H9 (cell line): ENCODE results near the gene BFSP2. TPM values are rescaled to one million over a fixed set of nuclear protein-coding genes. Genes with fewer than 3 reads are reported as not detected.

Experiments used
- DNase-seq: peaks from one replicate; pipeline ENCODE4 v3.0.0-alpha.2; 2017
- H2AFZ ChIP-seq: one replicate; pipeline ENCODE4 v1.6.1; 2013; ENCODE audit warnings: mild to moderate bottlenecking, low read length, control low read depth, moderate library complexity
- H2AK5ac ChIP-seq: 2 replicates; pipeline ENCODE4 v1.6.1; 2013; ENCODE audit warnings: low read length, control low read depth, mixed read lengths; ENCODE audit not compliant: insufficient read length
- H2BK120ac ChIP-seq: one replicate; pipeline ENCODE4 v1.6.1; 2013; ENCODE audit warnings: low read depth, mild to moderate bottlenecking, low read length, control low read depth, inconsistent platforms; ENCODE audit not compliant: poor library complexity, severe bottlenecking
- H2BK12ac ChIP-seq: 2 replicates; pipeline ENCODE4 v1.6.1; 2013; ENCODE audit warnings: low read length, control low read depth, mixed read lengths, low read depth; ENCODE audit not compliant: insufficient read length
- H2BK15ac ChIP-seq: 2 replicates; pipeline ENCODE4 v1.6.1; 2013; ENCODE audit warnings: low read depth, low read length, control low read depth
- H2BK20ac ChIP-seq: one replicate; pipeline ENCODE4 v1.6.1; 2013; ENCODE audit warnings: low read depth, mild to moderate bottlenecking, low read length, control low read depth, inconsistent platforms; ENCODE audit not compliant: poor library complexity, severe bottlenecking
- H2BK5ac ChIP-seq: 2 replicates; pipeline ENCODE4 v1.6.1; 2013; ENCODE audit warnings: low read length, control low read depth, mixed read lengths; ENCODE audit not compliant: insufficient read length
- H3K14ac ChIP-seq: 2 replicates; pipeline ENCODE4 v1.6.1; 2013; ENCODE audit warnings: low read length, control low read depth; ENCODE audit not compliant: insufficient read depth
- H3K18ac ChIP-seq: 2 replicates; pipeline ENCODE4 v1.6.1; 2013; ENCODE audit warnings: low read depth, mild to moderate bottlenecking, mixed read lengths, low read length, control low read depth; ENCODE audit not compliant: insufficient read length
- H3K23ac ChIP-seq: 2 replicates; pipeline ENCODE4 v1.6.1; 2013; ENCODE audit warnings: low read length, control low read depth, mixed read lengths, low read depth; ENCODE audit not compliant: insufficient read length
- H3K23me2 ChIP-seq: 2 replicates; pipeline ENCODE4 v1.6.1; 2013; ENCODE audit warnings: low read depth, mild to moderate bottlenecking, mixed read lengths, low read length, control low read depth; ENCODE audit not compliant: insufficient read length, poor library complexity, severe bottlenecking
- H3K27ac ChIP-seq: 2 replicates; pipeline ENCODE4 v1.5.1; 2013; ENCODE audit warnings: low read length, control low read depth, mixed read lengths, low read depth; ENCODE audit not compliant: insufficient read length
- H3K27me3 ChIP-seq: 2 replicates; pipeline ENCODE4 v1.6.1; 2013; ENCODE audit warnings: low read length, control low read depth, inconsistent platforms; ENCODE audit not compliant: insufficient read depth
- H3K4ac ChIP-seq: 2 replicates; pipeline ENCODE4 v1.6.1; 2013; ENCODE audit warnings: low read depth, mild to moderate bottlenecking, control low read depth, inconsistent platforms, low read length, moderate library complexity
- H3K4me1 ChIP-seq: 2 replicates; pipeline ENCODE4 v1.6.1; 2013; ENCODE audit warnings: low read length, control low read depth, inconsistent platforms; ENCODE audit not compliant: insufficient read depth
- H3K4me2 ChIP-seq: 2 replicates; pipeline ENCODE4 v1.6.1; 2013; ENCODE audit warnings: low read length, control low read depth, mixed read lengths; ENCODE audit not compliant: insufficient read length, insufficient read depth
- H3K56ac ChIP-seq: 2 replicates; pipeline ENCODE4 v1.6.1; 2013; ENCODE audit warnings: low read depth, mild to moderate bottlenecking, mixed read lengths, low read length, control low read depth; ENCODE audit not compliant: insufficient read length
- H3K79me1 ChIP-seq: 2 replicates; pipeline ENCODE4 v1.6.1; 2013; ENCODE audit warnings: low read depth, mild to moderate bottlenecking, moderate library complexity, low read length, control low read depth, inconsistent platforms; ENCODE audit not compliant: insufficient read depth, poor library complexity, severe bottlenecking
- H3K79me2 ChIP-seq: 2 replicates; pipeline ENCODE4 v1.6.1; 2013; ENCODE audit warnings: low read length, control low read depth, inconsistent platforms; ENCODE audit not compliant: insufficient read depth
- H3K9ac ChIP-seq: 2 replicates; pipeline ENCODE4 v1.6.1; 2013; ENCODE audit warnings: low read length, control low read depth, mixed read lengths; ENCODE audit not compliant: insufficient read length; ENCODE audit errors: extremely low read depth
- H3K9me3 ChIP-seq: one replicate; pipeline ENCODE4 v1.6.1; 2013; ENCODE audit warnings: low read depth, low read length, inconsistent platforms; ENCODE audit not compliant: control insufficient read depth
- H3T11ph ChIP-seq: one replicate; pipeline ENCODE4 v1.6.1; 2013; ENCODE audit warnings: mild to moderate bottlenecking, low read length, control low read depth, inconsistent platforms
- H4K20me1 ChIP-seq: one replicate; pipeline ENCODE4 v1.6.1; 2013; ENCODE audit not compliant: control insufficient read depth, insufficient read length, insufficient read depth
- H4K5ac ChIP-seq: 2 replicates; pipeline ENCODE4 v1.6.1; 2013; ENCODE audit warnings: low read depth, mild to moderate bottlenecking, mixed read lengths, low read length, control low read depth; ENCODE audit not compliant: insufficient read length
- H4K8ac ChIP-seq: replicated peaks from 2 replicates; pipeline ENCODE4 v1.6.1; 2013; ENCODE audit warnings: low read length, control low read depth, mixed read lengths, low read depth; ENCODE audit not compliant: insufficient read length
- H4K91ac ChIP-seq: 2 replicates; pipeline ENCODE4 v1.6.1; 2013; ENCODE audit warnings: low read depth, mild to moderate bottlenecking, moderate library complexity, mixed read lengths, low read length, control low read depth; ENCODE audit not compliant: insufficient read length
- H3K27ac Mint-ChIP-seq, 3 experiments: 2 replicates in 2 of 3; 3 replicates in 1 of 3; pipeline ENCODE4 v1.8.0; 2020 to 2021; ENCODE audit warnings: mixed read lengths in 3 of 3, mild to moderate bottlenecking in 1 of 3, moderate library complexity in 1 of 3
- H3K27me3 Mint-ChIP-seq: 2 replicates; pipeline ENCODE4 v1.8.0; 2021; ENCODE audit warnings: low read depth, mild to moderate bottlenecking, moderate library complexity, mixed read lengths
- H3K36me3 Mint-ChIP-seq, 3 experiments: 2 replicates in 2 of 3; 3 replicates in 1 of 3; pipeline ENCODE4 v1.8.0; 2020 to 2021; ENCODE audit warnings: low read depth in 3 of 3, mixed read lengths in 3 of 3; ENCODE audit not compliant: insufficient read depth in 1 of 3
- H3K4me1 Mint-ChIP-seq, 2 experiments: 2 replicates each; pipeline ENCODE4 v1.8.0; 2020; ENCODE audit warnings: mixed read lengths in 2 of 2
- H3K4me3 Mint-ChIP-seq, 2 experiments: 2 replicates in 1 of 2; 3 replicates in 1 of 2; pipeline ENCODE4 v1.8.0; 2020 to 2021; ENCODE audit warnings: mild to moderate bottlenecking in 2 of 2, mixed read lengths in 2 of 2, moderate library complexity in 1 of 2
- H3K9me3 Mint-ChIP-seq, 2 experiments: 2 replicates in 1 of 2; 3 replicates in 1 of 2; pipeline ENCODE4 v1.8.0; 2020; ENCODE audit warnings: mild to moderate bottlenecking in 2 of 2, mixed read lengths in 2 of 2, moderate library complexity in 1 of 2
- CTCF ChIP-seq: fragments of 200-600 bp; sonication (generic); conservative IDR thresholded peaks from 3 replicates; pipeline ENCODE4 v1.8.0; 2021; ENCODE audit warnings: antibody characterized with exemption, mild to moderate bottlenecking
- WGBS: extraction: QIAGEN DNeasy Blood & Tissue Kit; methylation state at CpG from one replicate; pipeline ENCODE4 v1.1.7; 2013; ENCODE audit warnings: missing lambda C conversion rate, low lambda C conversion rate, mixed read lengths; ENCODE audit not compliant: insufficient read length; ENCODE audit errors: extremely low coverage; 5-methylcytosine and 5-hydroxymethylcytosine counted together
- total RNA-seq: library from RNA; stranded (reverse); gene quantifications from 2 replicates; pipeline ENCODE4 v1.2.1, GENCODE V29; 2021

Gene BFSP2
- total RNA-seq, 1 experiment from 2014 or later, result not detected

GRCh38 chr3:133381346-133382109, 18.3 kb upstream of the BFSP2 start:
- no peak overlapping the region for H2BK120ac ChIP-seq
- H4K20me1 ChIP-seq, result no peaks in the 10 kb centered on the region
- no peaks in the 10 kb centered on the region for H3K9me3 ChIP-seq
- no peaks in the 10 kb centered on the region for H3K27me3 ChIP-seq
- no peak overlapping the region for H3K23ac ChIP-seq
- no peak overlapping the region for H2BK20ac ChIP-seq
- Mint-ChIP-seq H3K4me1 (peaks cover 19 to 23% of the 10 kb centered on the region in 2 experiments), H3K36me3 (peaks cover 0 to 3% (median 0%) of the 10 kb centered on the region in 3 experiments; a peak in 3 of 7 replicates), H3K27me3 (no peaks in the 10 kb centered on the region), H3K4me3 (no peak overlapping the region), H3K9me3 (no peaks in the 10 kb centered on the region), H3K27ac (peak overlapping the region in 1 of 3 experiments; percentile 89; a peak in 4 of 7 replicates)
- H3K79me2 ChIP-seq, result no peaks in the 10 kb centered on the region
- no peak overlapping the region for H2BK5ac ChIP-seq
- H3K23me2 ChIP-seq, result no peaks in the 10 kb centered on the region
- WGBS, result no CpG with 5 or more reads among the region's 4 CpGs
- no peak for DNase-seq
- no peak overlapping the region for H3K27ac ChIP-seq
- no peak overlapping the region for H3K4me2 ChIP-seq
- no peaks in the 10 kb centered on the region for H3K79me1 ChIP-seq
- H2AK5ac ChIP-seq, result no peak overlapping the region
- no peak overlapping the region for H4K5ac ChIP-seq
- H4K8ac ChIP-seq, result no peak overlapping the region
- H3K4ac ChIP-seq, result no peak overlapping the region
- no peak overlapping the region for H3K18ac ChIP-seq
- H4K91ac ChIP-seq, result no peak overlapping the region
- H2AFZ ChIP-seq, result no peak overlapping the region
- no peak for TF ChIP-seq CTCF
- no peak overlapping the region for H3K56ac ChIP-seq
- H2BK15ac ChIP-seq, result no peak overlapping the region
- no peaks in the 10 kb centered on the region for H3K4me1 ChIP-seq
- no peak overlapping the region for H3K14ac ChIP-seq
- no peak overlapping the region for H2BK12ac ChIP-seq
- no peak overlapping the region for H3K9ac ChIP-seq
- H3T11ph ChIP-seq, result no peak overlapping the region
